SK-N-SH (cell line): ENCODE measurements around the gene PPIF. TPM values are rescaled to one million over a fixed set of nuclear protein-coding genes. Genes with fewer than 3 reads are reported as not detected.
"Not testable (repeated sequence)": the region's sequence is repeated elsewhere in the genome, so short reads cannot be mapped to it uniquely, and the experiment has no call there.

ENCODE experiments used
- CTCF ChIA-PET: fragments of 300-600, 350-600 bp; formaldehyde crosslinking; extraction: SDS; loops from one replicate; lab custom pipeline; 2021; lab: Yijun Ruan, JAX
- POLR2A ChIA-PET: fragments of 350-600 bp; sonication (Branson Sonifier 250); formaldehyde crosslinking; extraction: SDS; loops from one replicate; lab custom pipeline; 2020; ENCODE audit warnings: antibody characterized with exemption, inconsistent platforms; lab: Yijun Ruan, JAX
- DNase-seq: peaks from one replicate; pipeline ENCODE4 v3.0.0; 2012
- H2AFZ ChIP-seq: fragments of 200-600 bp; sonication (generic); 2 replicates; pipeline ENCODE4 v1.8.1; 2016; ENCODE audit warnings: antibody characterized with exemption, mild to moderate bottlenecking, low read depth
- H3F3A ChIP-seq: fragments of 200-600 bp; sonication (generic); replicated peaks from 2 replicates; pipeline ENCODE3; 2016; ENCODE audit warnings: antibody characterized with exemption, mild to moderate bottlenecking; ENCODE audit not compliant: insufficient read depth
- H3K27ac ChIP-seq, 2 experiments: fragments of 200-500 bp in 1 of 2; fragments of 200-600 bp in 1 of 2; sonication (Bioruptor generic) in 1 of 2; sonication (generic), shearing (Covaris generic) in 1 of 2; 2 replicates each; pipeline versions ENCODE4 v1.5.1 to v1.6.1; 2014 to 2016; ENCODE audit warnings: low read depth in 2 of 2, inconsistent platforms in 1 of 2, low read length in 1 of 2, mild to moderate bottlenecking in 1 of 2, mixed read lengths in 1 of 2
- H3K27me3 ChIP-seq: fragments of 200-600 bp; sonication (generic), shearing (Covaris generic); 2 replicates; pipeline ENCODE4 v1.6.1; 2016; ENCODE audit warnings: mixed run types; ENCODE audit not compliant: insufficient read depth
- H3K36me3 ChIP-seq, 2 experiments: fragments of 200-500 bp in 1 of 2; fragments of 200-600 bp in 1 of 2; sonication (Bioruptor generic) in 1 of 2; sonication (generic) in 1 of 2; replicated peaks in 1 of 2; 2 replicates each; pipeline versions ENCODE3 to v1.5.1; 2014 to 2016; ENCODE audit warnings: low read length in 1 of 2, mild to moderate bottlenecking in 1 of 2; ENCODE audit not compliant: insufficient read depth in 2 of 2, control insufficient read depth in 1 of 2
- H3K4me1 ChIP-seq, 2 experiments: fragments of 200-500 bp in 1 of 2; fragments of 200-600 bp in 1 of 2; sonication (Bioruptor generic) in 1 of 2; sonication (generic), shearing (Covaris generic) in 1 of 2; 2 replicates each; pipeline versions ENCODE4 v1.5.1 to v1.6.1; 2014 to 2016; ENCODE audit warnings: low read depth in 1 of 2, low read length in 1 of 2, mixed run types in 1 of 2; ENCODE audit not compliant: insufficient read depth in 2 of 2, control insufficient read depth in 1 of 2
- H3K4me2 ChIP-seq: fragments of 200-600 bp; sonication (generic), shearing (Covaris generic); 2 replicates; pipeline ENCODE4 v1.6.1; 2017; ENCODE audit warnings: mixed run types
- H3K4me3 ChIP-seq, 2 experiments: fragments of 200-500 bp in 1 of 2; fragments of 200-600 bp in 1 of 2; sonication (Bioruptor generic) in 1 of 2; sonication (generic), shearing (Covaris generic) in 1 of 2; 2 replicates each; pipeline versions ENCODE4 v1.5.1 to v1.8.1; 2014 to 2016; ENCODE audit warnings: low read depth in 2 of 2, inconsistent platforms in 1 of 2, low read length in 1 of 2, mild to moderate bottlenecking in 1 of 2, mixed read lengths in 1 of 2, moderate library complexity in 1 of 2
- H3K79me2 ChIP-seq: fragments of 200-600 bp; sonication (generic); 2 replicates; pipeline ENCODE4 v1.8.1; 2017; ENCODE audit warnings: mild to moderate bottlenecking; ENCODE audit not compliant: insufficient read depth
- H3K9ac ChIP-seq: fragments of 200-600 bp; sonication (generic); 2 replicates; pipeline ENCODE4 v1.6.1; 2017; ENCODE audit warnings: mixed run types
- H3K9me2 ChIP-seq: fragments of 200-600 bp; sonication (generic); 2 replicates; pipeline ENCODE4 v1.6.1; 2017; ENCODE audit warnings: mixed run types
- H3K9me3 ChIP-seq: fragments of 200-600 bp; sonication (generic); 2 replicates; pipeline ENCODE4 v1.6.1; 2017; ENCODE audit warnings: mixed run types, mild to moderate bottlenecking, moderate library complexity
- H4K20me1 ChIP-seq: fragments of 200-600 bp; sonication (generic); 2 replicates; pipeline ENCODE4 v1.6.1; 2017; ENCODE audit warnings: mild to moderate bottlenecking, mixed run types; ENCODE audit not compliant: insufficient read depth
- CHD2 ChIP-seq: fragments of 150-350 bp; IDR thresholded peaks from 2 replicates; pipeline ENCODE4 v1.6.1; 2018; ENCODE audit warnings: low read length; ENCODE audit not compliant: partially characterized antibody
- CTCF ChIP-seq: fragments of 200-600 bp; sonication (generic); IDR thresholded peaks from 2 replicates; pipeline ENCODE4 v1.6.1; 2017; ENCODE audit warnings: antibody characterized with exemption, mild to moderate bottlenecking, moderate library complexity
- ELF1 ChIP-seq: IDR thresholded peaks from 2 replicates; pipeline ENCODE4 v1.4.0; 2012
- EP300 ChIP-seq, 2 experiments: IDR thresholded peaks; 2 replicates each; pipeline versions ENCODE4 v1.4.0 to v1.6.1; 2012; ENCODE audit warnings: borderline replicate concordance in 1 of 2, low read depth in 1 of 2, low read length in 1 of 2
- EZH2phosphoT487 ChIP-seq: fragments of 200-600 bp; sonication (generic); IDR thresholded peaks from 2 replicates; pipeline ENCODE4 v1.6.1; 2017; ENCODE audit warnings: low read depth, mixed run types, mild to moderate bottlenecking, antibody characterized with exemption, moderate library complexity, borderline replicate concordance
- FOSL2 ChIP-seq: IDR thresholded peaks from 2 replicates; pipeline ENCODE4 v1.4.0; 2012; ENCODE audit warnings: low read depth, mild to moderate bottlenecking, moderate library complexity, borderline replicate concordance
- FOXJ3 ChIP-seq: sonication (generic); formaldehyde crosslinking; IDR thresholded peaks from 2 replicates; pipeline ENCODE4 v1.5.1; 2020; ENCODE audit warnings: mild to moderate bottlenecking, missing genetic modification reagents
- FOXM1 ChIP-seq: IDR thresholded peaks from 2 replicates; pipeline ENCODE4 v1.4.0; 2012; ENCODE audit warnings: low read depth, mild to moderate bottlenecking
- GABPA ChIP-seq: IDR thresholded peaks from 2 replicates; pipeline ENCODE4 v1.4.0; 2012; ENCODE audit warnings: low read depth, mild to moderate bottlenecking
- IRF3 ChIP-seq: fragments of 150-350 bp; IDR thresholded peaks from 2 replicates; pipeline ENCODE4 v1.6.1; 2016; ENCODE audit warnings: mild to moderate bottlenecking, low read depth, low read length
- JUND ChIP-seq: IDR thresholded peaks from 2 replicates; pipeline ENCODE4 v1.4.0; 2012
- MEF2A ChIP-seq: IDR thresholded peaks from 2 replicates; pipeline ENCODE4 v1.4.0; 2012; ENCODE audit warnings: low read depth, borderline replicate concordance
- MXI1 ChIP-seq: IDR thresholded peaks from 2 replicates; pipeline ENCODE4 v1.6.1; 2012; ENCODE audit warnings: mild to moderate bottlenecking, low read depth, low read length, improper control_type of control experiment
- NFIC ChIP-seq: IDR thresholded peaks from 2 replicates; pipeline ENCODE4 v1.4.0; 2012; ENCODE audit warnings: borderline replicate concordance
- RAD21 ChIP-seq: IDR thresholded peaks from 2 replicates; pipeline ENCODE4 v1.6.1; 2012; ENCODE audit warnings: mild to moderate bottlenecking, low read length
- RXRA ChIP-seq: IDR thresholded peaks from 2 replicates; pipeline ENCODE4 v1.4.0; 2012; ENCODE audit warnings: low read depth, mild to moderate bottlenecking, borderline replicate concordance
- SIN3A ChIP-seq: IDR thresholded peaks from 2 replicates; pipeline ENCODE4 v1.6.1; 2012; ENCODE audit warnings: low read depth, mild to moderate bottlenecking, low read length, moderate library complexity, borderline replicate concordance
- TCF12 ChIP-seq: IDR thresholded peaks from 2 replicates; pipeline ENCODE4 v1.4.0; 2012
- TEAD4 ChIP-seq: IDR thresholded peaks from 2 replicates; pipeline ENCODE4 v1.4.0; 2012; ENCODE audit warnings: mild to moderate bottlenecking, borderline replicate concordance; ENCODE audit not compliant: insufficient read depth
- USF2 ChIP-seq: fragments of 150-350 bp; IDR thresholded peaks from 2 replicates; pipeline ENCODE4 v1.6.1; 2017; ENCODE audit warnings: antibody characterized with exemption, low read length, low read depth, borderline replicate concordance
- ZBTB33 ChIP-seq: IDR thresholded peaks from 2 replicates; pipeline ENCODE4 v1.4.0; 2012; ENCODE audit warnings: low read depth, borderline replicate concordance
- WGBS: methylation state at CpG from one replicate; pipeline ENCODE4 v1.1.6; 2017; ENCODE audit warnings: low lambda C conversion rate; 5-methylcytosine and 5-hydroxymethylcytosine counted together
- polyA plus RNA-seq, 3 experiments: library from polyadenylated mRNA; depleted of rRNA; stranded (reverse); fragments of >200 nt; gene quantifications; 2 replicates each; pipeline ENCODE4 v1.2.3, GENCODE V29; 2012
- TF ChIP-seq, protein P1 (sequence below): IDR thresholded peaks from 2 replicates; pipeline ENCODE4; 2012

Gene PPIF
- polyA plus RNA-seq, 1 of the 3 experiments (the other 2 are of a cell fraction): 85.9 TPM

- H3K4me3 ChIP-seq: no peak overlapping the region
- POLR2A ChIA-PET: no interaction called here
- DNase-seq: no peak
- H2AFZ ChIP-seq: no peak overlapping the region
- no peaks in the 10 kb centered on the region for H3K79me2 ChIP-seq
- peak overlapping the region in 1 of 2 experiments; percentile 70; a peak in 2 of 4 replicates for H3K27ac ChIP-seq
- H3K36me3 ChIP-seq: no peaks in the 10 kb centered on the region
- no peak overlapping the region for H3K4me2 ChIP-seq
- no peaks in the 10 kb centered on the region for H3K9me3 ChIP-seq
- H3K9me2 ChIP-seq: no peaks in the 10 kb centered on the region
- peak overlapping the region; percentile 40; the same call in 1 of the 2 replicates for H3K9ac ChIP-seq
- no peak for TF ChIP-seq TEAD4
- TF ChIP-seq MEF2A: no peak
- no peak for TF ChIP-seq FOXM1
- no peak for TF ChIP-seq RXRA
- TF ChIP-seq SIN3A: no peak
- no peak for TF ChIP-seq FOXJ3
- no peak for TF ChIP-seq GABPA
- TF ChIP-seq ELF1: no peak
- TF ChIP-seq EZH2phosphoT487: no peak
- no peak for TF ChIP-seq CHD2
- no peak for TF ChIP-seq IRF3
- TF ChIP-seq EP300 (IDR thresholded peaks at IDR 0.05; ENCODE audit: borderline replicate concordance in 1 of 2, low read depth in 1 of 2, low read length in 1 of 2): peak in 1 of 2 experiments; percentile 44; a peak in 1 of 4 replicates
- TF ChIP-seq ZBTB33: 0 out of 2 replicates have a peak, but pooled peaks have one; percentile 23
- no peak for TF ChIP-seq MXI1
- no peak for TF ChIP-seq USF2
- TF ChIP-seq RAD21: no peak
- TF ChIP-seq, protein P1, sequence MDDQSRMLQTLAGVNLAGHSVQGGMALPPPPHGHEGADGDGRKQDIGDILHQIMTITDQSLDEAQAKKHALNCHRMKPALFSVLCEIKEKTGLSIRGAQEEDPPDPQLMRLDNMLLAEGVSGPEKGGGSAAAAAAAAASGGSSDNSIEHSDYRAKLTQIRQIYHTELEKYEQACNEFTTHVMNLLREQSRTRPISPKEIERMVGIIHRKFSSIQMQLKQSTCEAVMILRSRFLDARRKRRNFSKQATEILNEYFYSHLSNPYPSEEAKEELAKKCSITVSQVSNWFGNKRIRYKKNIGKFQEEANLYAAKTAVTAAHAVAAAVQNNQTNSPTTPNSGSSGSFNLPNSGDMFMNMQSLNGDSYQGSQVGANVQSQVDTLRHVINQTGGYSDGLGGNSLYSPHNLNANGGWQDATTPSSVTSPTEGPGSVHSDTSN: no peak
- 0 out of 2 replicates have a peak, but pooled peaks have one; percentile 6 for TF ChIP-seq TCF12
- no peak for TF ChIP-seq JUND
- TF ChIP-seq FOSL2: peak; percentile 56; the same call in 1 of the 2 replicates
- no peak for TF ChIP-seq CTCF
- no peak for TF ChIP-seq NFIC
- CTCF ChIA-PET: no interaction called here
- WGBS: 31% methylated on average over 6 of the region's 6 CpGs
- H4K20me1 ChIP-seq: no peaks in the 10 kb centered on the region
- no peaks in the 10 kb centered on the region for H3K27me3 ChIP-seq
- peaks cover 0 to 9% of the 10 kb centered on the region in 2 experiments; a peak in 2 of 4 replicates for H3K4me1 ChIP-seq
- peaks cover 7% of the 10 kb centered on the region for H3F3A ChIP-seq
These were observed 15.6 kb upstream of the PPIF start for GRCh38 chr10:79331709-79332108.

GRCh38 chr10:79332610-79333315 lies 14.5 kb upstream of the PPIF start:
- CTCF ChIA-PET: interaction anchor here (1.3 kb wide), 1 partner anchor 10 kb away, joined by 3 read pairs; no protein-coding TSS in a partner anchor
- H4K20me1 ChIP-seq, DNase-seq, H2AFZ ChIP-seq, H3F3A ChIP-seq, H3K36me3 ChIP-seq, H3K9me2 ChIP-seq, H3K27me3 ChIP-seq, H3K4me3 ChIP-seq, H3K79me2 ChIP-seq, H3K4me2 ChIP-seq, H3K9me3 ChIP-seq, H3K4me1 ChIP-seq, POLR2A ChIA-PET: not testable (repeated sequence)
- 70% methylated on average over 2 of the region's 10 CpGs for WGBS
- peak overlapping the region in 1 of 2 experiments; percentile 86; a peak in 2 of 4 replicates for H3K27ac ChIP-seq
- H3K9ac ChIP-seq: peak overlapping the region; percentile 42; the same call in 1 of the 2 replicates
